Calu3 (cell line): ENCODE data around the gene MAGOHB. TPM values are rescaled to one million over a fixed set of nuclear protein-coding genes. Genes with fewer than 3 reads are reported as not detected.

Source experiments
- BruUV-seq: library from RNA; stranded (reverse); fragments of 400-500 nt; replicated peaks from 2 replicates; lab custom pipeline; 2021; lab: Mats Ljungman, UMichigan
- CTCF ChIA-PET: fragments of 300-600 bp; sonication (Branson Sonifier 250); formaldehyde crosslinking; loops from one replicate; lab custom pipeline; 2022; ENCODE audit warnings: antibody characterized with exemption; lab: Charles Lee
- DNase-seq: peaks from one replicate; pipeline ENCODE4 v3.0.0; 2022
- H3K27ac Mint-ChIP-seq: one replicate; pipeline ENCODE4 v1.8.0; 2022; ENCODE audit warnings: mixed read lengths; ENCODE audit not compliant: unreplicated experiment
- H3K27me3 Mint-ChIP-seq: one replicate; pipeline ENCODE4 v1.8.0; 2022; ENCODE audit warnings: mixed read lengths; ENCODE audit not compliant: unreplicated experiment
- H3K36me3 Mint-ChIP-seq: one replicate; pipeline ENCODE4 v1.8.0; 2022; ENCODE audit warnings: mild to moderate bottlenecking, moderate library complexity, mixed read lengths; ENCODE audit not compliant: insufficient read depth, unreplicated experiment
- H3K4me1 Mint-ChIP-seq: one replicate; pipeline ENCODE4 v1.8.0; 2022; ENCODE audit warnings: mild to moderate bottlenecking, low read depth, mixed read lengths; ENCODE audit not compliant: unreplicated experiment
- H3K4me3 Mint-ChIP-seq: one replicate; pipeline ENCODE4 v1.8.0; 2022; ENCODE audit warnings: mild to moderate bottlenecking, low read depth, moderate library complexity, mixed read lengths; ENCODE audit not compliant: unreplicated experiment
- H3K9me3 Mint-ChIP-seq: one replicate; pipeline ENCODE4 v1.8.0; 2022; ENCODE audit warnings: low read depth, mixed read lengths; ENCODE audit not compliant: unreplicated experiment
- CTCF ChIP-seq: fragments of 200-600 bp; IDR thresholded peaks from one replicate; pipeline ENCODE4 v1.8.0; 2022; ENCODE audit warnings: antibody characterized with exemption; ENCODE audit not compliant: unreplicated experiment
- intact Hi-C: fragments of 100-400 bp; cut with micrococcal nuclease; formaldehyde crosslinking; loops from one replicate; pipeline ENCODE4 v1.10.0; 2022; ENCODE audit not compliant: unreplicated experiment
- total RNA-seq: library from RNA; stranded (reverse); gene quantifications from 2 replicates; pipeline ENCODE4 v1.2.3, GENCODE V29; 2022

MAGOHB gene
- total RNA-seq, 1 experiment from 2014 or later, result 61.4 TPM

DNA sequence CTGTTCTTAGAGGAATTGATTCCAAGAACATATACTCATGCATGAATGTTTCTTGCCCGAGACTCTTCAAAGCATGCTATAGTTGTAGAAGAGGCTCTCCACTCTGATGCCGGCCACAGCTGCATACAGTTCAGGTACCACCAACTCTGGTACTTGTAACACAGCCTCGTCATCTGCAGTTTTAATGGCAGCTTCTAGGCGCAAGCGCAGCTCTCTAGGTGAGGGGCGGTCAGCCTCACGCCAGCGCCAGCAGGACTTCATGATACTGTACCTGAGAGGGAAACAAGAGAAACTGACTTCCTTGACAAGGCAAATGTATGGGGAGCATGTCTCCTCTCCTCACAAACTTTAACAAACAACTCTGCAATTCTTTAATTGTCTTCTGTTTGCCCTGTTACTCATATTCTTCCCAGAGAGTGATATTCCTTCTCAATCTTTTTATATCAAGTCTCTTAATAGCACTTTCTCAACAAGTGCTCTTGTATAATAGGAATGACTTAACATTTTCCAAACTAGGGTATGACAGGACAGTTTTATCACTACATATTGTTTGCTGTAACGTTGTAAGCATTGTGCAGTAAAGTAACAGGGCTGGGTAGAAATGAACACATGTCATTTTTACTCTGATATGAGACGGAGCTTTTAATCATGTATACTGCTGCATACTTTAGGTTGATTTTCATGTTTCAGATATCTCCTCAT is 6.8 kb upstream of the MAGOHB start:
- no peaks in the 10 kb centered on the region for H3K9me3 Mint-ChIP-seq
- no peak overlapping the region for H3K27ac Mint-ChIP-seq
- TF ChIP-seq CTCF, result no peak
- no TSS peak for BruUV-seq
- DNase-seq, result no peak
- CTCF ChIA-PET, result no interaction called here
- H3K4me3 Mint-ChIP-seq, result no peak overlapping the region
- no peaks in the 10 kb centered on the region for H3K4me1 Mint-ChIP-seq
- no peaks in the 10 kb centered on the region for H3K27me3 Mint-ChIP-seq
- intact Hi-C loops, result no loop called here
- H3K36me3 Mint-ChIP-seq, result no peaks in the 10 kb centered on the region

GRCh38 chr12:10618338-10618987 is 5.1 kb upstream of the MAGOHB start:
- no peaks in the 10 kb centered on the region for H3K27me3 Mint-ChIP-seq
- H3K9me3 Mint-ChIP-seq, result no peaks in the 10 kb centered on the region
- no TSS peak for BruUV-seq
- no peaks in the 10 kb centered on the region for H3K4me1 Mint-ChIP-seq
- no peak for DNase-seq
- intact Hi-C loops, result no loop called here
- no peak for TF ChIP-seq CTCF
- H3K36me3 Mint-ChIP-seq, result peaks cover 9% of the 10 kb centered on the region
- CTCF ChIA-PET, result no interaction called here
- no peak overlapping the region for H3K4me3 Mint-ChIP-seq
- no peak overlapping the region for H3K27ac Mint-ChIP-seq

- no peaks in the 10 kb centered on the region for H3K27me3 Mint-ChIP-seq
- H3K9me3 Mint-ChIP-seq, result no peaks in the 10 kb centered on the region
- peaks cover 6% of the 10 kb centered on the region for H3K4me1 Mint-ChIP-seq
- peaks cover 15% of the 10 kb centered on the region for H3K36me3 Mint-ChIP-seq
- H3K4me3 Mint-ChIP-seq, result no peak overlapping the region
- TF ChIP-seq CTCF, result no peak
- no peak for DNase-seq
- H3K27ac Mint-ChIP-seq, result no peak overlapping the region
- CTCF ChIA-PET, result no interaction called here
- BruUV-seq, result no TSS peak
- intact Hi-C loops, result no loop called here
Measured at GRCh38 chr12:10617863-10618262, 4.5 kb upstream of the MAGOHB start.

GRCh38 chr12:10615532-10615931 is 2.1 kb upstream of the MAGOHB start:
- CTCF ChIA-PET, result interaction anchor here (1.1 kb wide), 1 partner anchor 22 kb away, joined by 3 read pairs; no protein-coding TSS in a partner anchor
- DNase-seq, result no peak
- Mint-ChIP-seq H3K4me3 (no peak overlapping the region), H3K27ac (no peak overlapping the region), H3K9me3 (no peaks in the 10 kb centered on the region), H3K4me1 (peaks cover 21% of the 10 kb centered on the region), H3K36me3 (peaks cover 34% of the 10 kb centered on the region), H3K27me3 (no peaks in the 10 kb centered on the region)
- intact Hi-C loops, result no loop called here
- no TSS peak for BruUV-seq
- TF ChIP-seq CTCF, result no peak
